Activated CD4-positive, alpha-beta memory T cell treated with anti-CD3 and anti-CD28 coated beads for 36 hours (primary cell): ENCODE data around the gene MED12L. TPM values are rescaled to one million over a fixed set of nuclear protein-coding genes. Genes with fewer than 3 reads are reported as not detected.

Experiments used
- CTCF ChIA-PET: fragments of 350-600 bp; sonication (Branson Sonifier 250); formaldehyde crosslinking; loops from one replicate; lab custom pipeline; 2021; ENCODE audit warnings: antibody characterized with exemption, inconsistent platforms; lab: Charles Lee
- POLR2A ChIA-PET: fragments of 350-600 bp; sonication (Branson Sonifier 250); formaldehyde crosslinking; loops from one replicate; lab custom pipeline; 2021; ENCODE audit warnings: antibody characterized with exemption; lab: Charles Lee
- DNase-seq: peaks from one replicate; pipeline ENCODE4 v3.0.0-alpha.2; 2020
- H3K27ac Mint-ChIP-seq: one replicate; pipeline ENCODE4 v1.8.0; 2021; ENCODE audit warnings: mixed read lengths
- H3K27me3 Mint-ChIP-seq: one replicate; pipeline ENCODE4 v1.8.0; 2021; ENCODE audit warnings: mixed read lengths
- H3K36me3 Mint-ChIP-seq: one replicate; pipeline ENCODE4 v1.8.0; 2021; ENCODE audit warnings: mixed read lengths
- H3K4me1 Mint-ChIP-seq: one replicate; pipeline ENCODE4 v1.8.0; 2021; ENCODE audit warnings: low read depth, mixed read lengths
- H3K4me3 Mint-ChIP-seq: one replicate; pipeline ENCODE4 v1.8.0; 2021; ENCODE audit warnings: mild to moderate bottlenecking, mixed read lengths
- H3K9me3 Mint-ChIP-seq: one replicate; pipeline ENCODE4 v1.8.0; 2021; ENCODE audit warnings: mixed read lengths
- intact Hi-C: fragments of 100-400 bp; cut with micrococcal nuclease; formaldehyde crosslinking; loops from one replicate; pipeline ENCODE4 v1.15.1; 2023
- total RNA-seq, 2 experiments: library from RNA; stranded (reverse); gene quantifications; one replicate each; pipeline ENCODE4 v1.2.3, GENCODE V29; 2021

The MED12L gene
- total RNA-seq, 2 experiments from 2014 or later, result 1.5 TPM

- intact Hi-C loops, result no loop called here
- CTCF ChIA-PET, result interaction anchor here (0.5 kb wide), 2 partner anchors 383 to 1221 kb away, joined by 3 read pairs; no protein-coding TSS in a partner anchor
- POLR2A ChIA-PET, result no interaction called here
- DNase-seq, result no peak
- peaks cover 2% of the 10 kb centered on the region for H3K36me3 Mint-ChIP-seq
- peaks cover 1% of the 10 kb centered on the region for H3K27me3 Mint-ChIP-seq
- no peak overlapping the region for H3K27ac Mint-ChIP-seq
- H3K4me3 Mint-ChIP-seq, result no peak overlapping the region
- H3K9me3 Mint-ChIP-seq, result no peaks in the 10 kb centered on the region
- no peaks in the 10 kb centered on the region for H3K4me1 Mint-ChIP-seq
Measured at GRCh38 chr3:151431940-151432339, 346.5 kb downstream of the MED12L start.

GRCh38 chr3:151432616-151433372 is 347.3 kb downstream of the MED12L start:
- no peak for DNase-seq
- H3K27ac Mint-ChIP-seq, result no peak overlapping the region
- no peaks in the 10 kb centered on the region for H3K9me3 Mint-ChIP-seq
- peaks cover 1% of the 10 kb centered on the region for H3K27me3 Mint-ChIP-seq
- POLR2A ChIA-PET, result no interaction called here
- no peaks in the 10 kb centered on the region for H3K4me1 Mint-ChIP-seq
- H3K4me3 Mint-ChIP-seq, result no peak overlapping the region
- intact Hi-C loops, result no loop called here
- peaks cover 2% of the 10 kb centered on the region for H3K36me3 Mint-ChIP-seq
- CTCF ChIA-PET, result no interaction called here

GRCh38 chr3:151434151-151434890 is 348.9 kb downstream of the MED12L start:
- DNase-seq, result no peak
- POLR2A ChIA-PET, result no interaction called here
- H3K27ac Mint-ChIP-seq, result no peak overlapping the region
- H3K4me1 Mint-ChIP-seq, result no peaks in the 10 kb centered on the region
- intact Hi-C loops, result no loop called here
- H3K9me3 Mint-ChIP-seq, result no peaks in the 10 kb centered on the region
- CTCF ChIA-PET, result interaction anchor here (1.4 kb wide), 1 partner anchor 206 kb away, joined by 3 read pairs; no protein-coding TSS in a partner anchor
- H3K27me3 Mint-ChIP-seq, result peaks cover 1% of the 10 kb centered on the region
- H3K4me3 Mint-ChIP-seq, result no peak overlapping the region
- H3K36me3 Mint-ChIP-seq, result peaks cover 2% of the 10 kb centered on the region

- no peaks in the 10 kb centered on the region for H3K4me1 Mint-ChIP-seq
- ChIA-PET CTCF (interaction anchor here (1.0 to 1.3 kb wide), 3 partner anchors 30 to 482 kb away, joined by 3 to 5 read pairs (median 4); no protein-coding TSS in a partner anchor), POLR2A (no interaction called here)
- H3K27ac Mint-ChIP-seq, result no peak overlapping the region
- H3K4me3 Mint-ChIP-seq, result no peak overlapping the region
- DNase-seq, result no peak
- no peaks in the 10 kb centered on the region for H3K9me3 Mint-ChIP-seq
- no peaks in the 10 kb centered on the region for H3K36me3 Mint-ChIP-seq
- intact Hi-C loops, result loop anchor here (5.0 kb wide), 1 partner anchor 210 kb away; no protein-coding TSS in a partner anchor
- H3K27me3 Mint-ChIP-seq, result no peaks in the 10 kb centered on the region
Measured at GRCh38 chr3:151436675-151437446, 351.4 kb downstream of the MED12L start.

GRCh38 chr3:151437906-151438305 is 352.4 kb downstream of the MED12L start:
- no peak overlapping the region for H3K27ac Mint-ChIP-seq
- CTCF ChIA-PET, result interaction anchor here (1.0 to 2.1 kb wide), 5 partner anchors 29 to 481 kb away, joined by 3 to 13 read pairs (median 4); no protein-coding TSS in a partner anchor
- intact Hi-C loops, result loop anchor here (5.0 kb wide), 1 partner anchor 211 kb away; no protein-coding TSS in a partner anchor
- H3K36me3 Mint-ChIP-seq, result no peaks in the 10 kb centered on the region
- no peak overlapping the region for H3K4me3 Mint-ChIP-seq
- H3K9me3 Mint-ChIP-seq, result no peaks in the 10 kb centered on the region
- POLR2A ChIA-PET, result no interaction called here
- no peak for DNase-seq
- no peaks in the 10 kb centered on the region for H3K4me1 Mint-ChIP-seq
- H3K27me3 Mint-ChIP-seq, result no peaks in the 10 kb centered on the region

GRCh38 chr3:151439652-151440125 is 354.2 kb downstream of the MED12L start:
- Mint-ChIP-seq H3K4me1 (no peaks in the 10 kb centered on the region), H3K4me3 (no peak overlapping the region), H3K9me3 (no peaks in the 10 kb centered on the region), H3K36me3 (no peaks in the 10 kb centered on the region), H3K27ac (no peak overlapping the region), H3K27me3 (no peaks in the 10 kb centered on the region)
- DNase-seq, result no peak
- ChIA-PET CTCF (interaction anchor here (0.6 to 2.1 kb wide), 9 partner anchors 10 to 526 kb away, joined by 3 to 13 read pairs (median 4); no protein-coding TSS in a partner anchor), POLR2A (no interaction called here)
- intact Hi-C loops, result loop anchor here (1.0 to 5.0 kb wide), 3 partner anchors 212 to 479 kb away; no protein-coding TSS in a partner anchor

- intact Hi-C loops, result no loop called here
- H3K4me1 Mint-ChIP-seq, result no peaks in the 10 kb centered on the region
- POLR2A ChIA-PET, result no interaction called here
- no peaks in the 10 kb centered on the region for H3K36me3 Mint-ChIP-seq
- H3K4me3 Mint-ChIP-seq, result no peak overlapping the region
- no peak overlapping the region for H3K27ac Mint-ChIP-seq
- no peaks in the 10 kb centered on the region for H3K9me3 Mint-ChIP-seq
- DNase-seq, result no peak
- peaks cover 2% of the 10 kb centered on the region for H3K27me3 Mint-ChIP-seq
- CTCF ChIA-PET, result interaction anchor here (0.9 to 1.5 kb wide), 4 partner anchors 27 to 398 kb away, joined by 4 to 7 read pairs (median 4); no protein-coding TSS in a partner anchor
Measured at GRCh38 chr3:151440940-151441339, 355.5 kb downstream of the MED12L start.

GRCh38 chr3:151443583-151443982 is 358.1 kb downstream of the MED12L start:
- Mint-ChIP-seq H3K9me3 (no peaks in the 10 kb centered on the region), H3K27ac (no peak overlapping the region), H3K36me3 (no peaks in the 10 kb centered on the region), H3K27me3 (peaks cover 12% of the 10 kb centered on the region), H3K4me1 (no peaks in the 10 kb centered on the region), H3K4me3 (no peak overlapping the region)
- CTCF ChIA-PET, result interaction anchor here (1.8 kb wide), 1 partner anchor 8 kb away, joined by 5 read pairs; no protein-coding TSS in a partner anchor
- no peak for DNase-seq
- POLR2A ChIA-PET, result no interaction called here
- intact Hi-C loops, result no loop called here

GRCh38 chr3:151445273-151446001 is 360.0 kb downstream of the MED12L start:
- ChIA-PET CTCF (interaction anchor here (1.8 kb wide), 1 partner anchor 10 kb away, joined by 5 read pairs; no protein-coding TSS in a partner anchor), POLR2A (no interaction called here)
- Mint-ChIP-seq H3K9me3 (no peaks in the 10 kb centered on the region), H3K36me3 (no peaks in the 10 kb centered on the region), H3K4me1 (no peaks in the 10 kb centered on the region), H3K27ac (no peak overlapping the region), H3K27me3 (peaks cover 15% of the 10 kb centered on the region), H3K4me3 (no peak overlapping the region)
- DNase-seq, result no peak
- intact Hi-C loops, result no loop called here

GRCh38 chr3:151446002-151446340 is 360.5 kb downstream of the MED12L start:
- H3K27me3 Mint-ChIP-seq, result peaks cover 15% of the 10 kb centered on the region
- ChIA-PET CTCF (no interaction called here), POLR2A (no interaction called here)
- H3K9me3 Mint-ChIP-seq, result no peaks in the 10 kb centered on the region
- no peaks in the 10 kb centered on the region for H3K36me3 Mint-ChIP-seq
- H3K4me3 Mint-ChIP-seq, result no peak overlapping the region
- H3K27ac Mint-ChIP-seq, result no peak overlapping the region
- no peak for DNase-seq
- H3K4me1 Mint-ChIP-seq, result no peaks in the 10 kb centered on the region
- intact Hi-C loops, result no loop called here

GRCh38 chr3:151452368-151452767 is 366.9 kb downstream of the MED12L start:
- H3K4me1 Mint-ChIP-seq, result no peaks in the 10 kb centered on the region
- no peak overlapping the region for H3K27ac Mint-ChIP-seq
- DNase-seq, result no peak
- H3K27me3 Mint-ChIP-seq, result peaks cover 7% of the 10 kb centered on the region
- no peak overlapping the region for H3K4me3 Mint-ChIP-seq
- H3K9me3 Mint-ChIP-seq, result no peaks in the 10 kb centered on the region
- ChIA-PET CTCF (no interaction called here), POLR2A (no interaction called here)
- intact Hi-C loops, result no loop called here
- H3K36me3 Mint-ChIP-seq, result no peaks in the 10 kb centered on the region
